Loucy (cell line): ENCODE data around the gene SSB.
"Not testable (repeated sequence)": the region's sequence is repeated elsewhere in the genome, so short reads cannot be mapped to it uniquely, and the experiment has no call there.

ENCODE experiments used
- H2AFZ ChIP-seq: fragments of 200-600 bp; sonication (generic); 2 replicates; pipeline ENCODE4 v1.6.0; 2016; ENCODE audit warnings: antibody characterized with exemption, mild to moderate bottlenecking, low read length, moderate library complexity
- H3F3A ChIP-seq: fragments of 200-600 bp; 2 replicates; pipeline ENCODE4 v1.6.0; 2016; ENCODE audit warnings: antibody characterized with exemption, low read depth, mild to moderate bottlenecking
- H3K27me3 ChIP-seq: fragments of 200-600 bp; sonication (generic); 2 replicates; pipeline ENCODE4 v1.6.1; 2014; ENCODE audit warnings: low read length, mild to moderate bottlenecking; ENCODE audit not compliant: insufficient read depth, poor library complexity, severe bottlenecking
- H3K36me3 ChIP-seq: fragments of 200-600 bp; sonication (generic); 2 replicates; pipeline ENCODE4 v1.6.1; 2016; ENCODE audit warnings: low read length; ENCODE audit not compliant: insufficient read depth
- H3K4me1 ChIP-seq: fragments of 200-600 bp; sonication (generic); 2 replicates; pipeline ENCODE4 v1.5.1; 2014; ENCODE audit warnings: low read length, mild to moderate bottlenecking; ENCODE audit not compliant: insufficient read depth, poor library complexity, severe bottlenecking
- H3K4me2 ChIP-seq: fragments of 200-600 bp; sonication (generic); 2 replicates; pipeline ENCODE4 v1.6.0; 2014; ENCODE audit warnings: antibody characterized with exemption, low read length, low read depth, mild to moderate bottlenecking; ENCODE audit not compliant: poor library complexity, severe bottlenecking
- H3K4me3 ChIP-seq: fragments of 200-600 bp; sonication (generic); 2 replicates; pipeline ENCODE4 v1.5.1; 2014; ENCODE audit warnings: low read length, mild to moderate bottlenecking, mixed read lengths; ENCODE audit not compliant: poor library complexity, severe bottlenecking
- H3K79me2 ChIP-seq: fragments of 200-600 bp; sonication (generic); 2 replicates; pipeline ENCODE4 v1.6.1; 2014; ENCODE audit warnings: low read length; ENCODE audit not compliant: insufficient read depth
- H3K9ac ChIP-seq: fragments of 200-600 bp; sonication (generic); 2 replicates; pipeline ENCODE4 v1.6.0; 2014; ENCODE audit warnings: mild to moderate bottlenecking, low read depth, low read length, moderate library complexity; ENCODE audit not compliant: poor library complexity, severe bottlenecking
- H3K9me2 ChIP-seq: fragments of 200-600 bp; sonication (generic); replicated peaks from 2 replicates; pipeline ENCODE4 v1.6.1; 2016; ENCODE audit warnings: low read depth, low read length, mixed read lengths
- H3K9me3 ChIP-seq: fragments of 200-600 bp; sonication (generic); 2 replicates; pipeline ENCODE4 v1.6.1; 2014; ENCODE audit warnings: mild to moderate bottlenecking, antibody characterized with exemption, low read length, low read depth; ENCODE audit not compliant: insufficient read depth
- H4K20me1 ChIP-seq: fragments of 200-600 bp; sonication (generic); 2 replicates; pipeline ENCODE4 v1.6.0; 2014; ENCODE audit warnings: antibody characterized with exemption, low read length, mild to moderate bottlenecking; ENCODE audit not compliant: insufficient read depth, poor library complexity, severe bottlenecking
- CTCF ChIP-seq: fragments of 200-600 bp; sonication (generic); conservative IDR thresholded peaks from 2 replicates; pipeline ENCODE4 v1.5.1; 2014; ENCODE audit warnings: mild to moderate bottlenecking, antibody characterized with exemption, low read length
- EZH2phosphoT487 ChIP-seq: fragments of 200-600 bp; IDR thresholded peaks from 2 replicates; pipeline ENCODE4 v1.6.1; 2018; ENCODE audit warnings: antibody characterized with exemption, mild to moderate bottlenecking, moderate library complexity, borderline replicate concordance

The SSB gene

GRCh38 chr2:169759987-169760386 is 38.7 kb upstream of the SSB start:
- Histone ChIP-seq H3K4me3 (no peak overlapping the region), H3K9me3 (no peaks in the 10 kb centered on the region), H4K20me1 (no peaks in the 10 kb centered on the region), H3K79me2 (no peaks in the 10 kb centered on the region), H3F3A (no peaks in the 10 kb centered on the region), H3K36me3 (no peaks in the 10 kb centered on the region), H3K9me2 (no peaks in the 10 kb centered on the region), H3K4me2 (no peak overlapping the region), H2AFZ (no peak overlapping the region), H3K4me1 (peaks cover 12% of the 10 kb centered on the region), H3K27me3 (no peaks in the 10 kb centered on the region), H3K9ac (no peak overlapping the region)
- no peak for TF ChIP-seq EZH2phosphoT487
- no peak for TF ChIP-seq CTCF

- not testable (repeated sequence) for H3K4me2 ChIP-seq, H2AFZ ChIP-seq, H3K4me3 ChIP-seq, H3K27me3 ChIP-seq, H3K9me2 ChIP-seq, H3K9ac ChIP-seq, H3K79me2 ChIP-seq, H3K36me3 ChIP-seq, H3K9me3 ChIP-seq, H4K20me1 ChIP-seq, H3F3A ChIP-seq
- H3K4me1 ChIP-seq, result peaks cover 12% of the 10 kb centered on the region
Measured at GRCh38 chr2:169760798-169761197, 37.9 kb upstream of the SSB start.

GRCh38 chr2:169761251-169761969 is 37.3 kb upstream of the SSB start:
- Histone ChIP-seq H4K20me1 (no peaks in the 10 kb centered on the region), H3K79me2 (no peaks in the 10 kb centered on the region), H3K4me3 (no peak overlapping the region), H3K4me1 (peaks cover 12% of the 10 kb centered on the region), H3K4me2 (no peak overlapping the region), H3F3A (no peaks in the 10 kb centered on the region), H3K36me3 (no peaks in the 10 kb centered on the region), H3K9me3 (no peaks in the 10 kb centered on the region), H3K27me3 (no peaks in the 10 kb centered on the region), H3K9ac (no peak overlapping the region), H2AFZ (no peak overlapping the region), H3K9me2 (no peaks in the 10 kb centered on the region)
- TF ChIP-seq CTCF (no peak), EZH2phosphoT487 (no peak)

- H3K4me1 ChIP-seq, result peaks cover 12% of the 10 kb centered on the region
- no peaks in the 10 kb centered on the region for H3F3A ChIP-seq
- H3K4me3 ChIP-seq, result no peak overlapping the region
- H3K4me2 ChIP-seq, result no peak overlapping the region
- H3K9me2 ChIP-seq, result no peaks in the 10 kb centered on the region
- H3K79me2 ChIP-seq, result no peaks in the 10 kb centered on the region
- TF ChIP-seq EZH2phosphoT487 (no peak), CTCF (no peak)
- H3K9ac ChIP-seq, result no peak overlapping the region
- no peak overlapping the region for H2AFZ ChIP-seq
- H4K20me1 ChIP-seq, result no peaks in the 10 kb centered on the region
- H3K36me3 ChIP-seq, result no peaks in the 10 kb centered on the region
- H3K9me3 ChIP-seq, result no peaks in the 10 kb centered on the region
- H3K27me3 ChIP-seq, result no peaks in the 10 kb centered on the region
Measured at GRCh38 chr2:169761970-169762292, 36.7 kb upstream of the SSB start.
